IMR-90 (cell line): ENCODE results near the gene GH2.
"Not testable (repeated sequence)": the region's sequence is repeated elsewhere in the genome, so short reads cannot be mapped to it uniquely, and the experiment has no call there.

Experiments
- BHLHE40 ChIP-seq: fragments of 150-350 bp; IDR thresholded peaks from 2 replicates; pipeline ENCODE4 v1.6.1; 2016; ENCODE audit warnings: mild to moderate bottlenecking, low read depth, low read length
- CEBPB ChIP-seq: IDR thresholded peaks from 2 replicates; pipeline ENCODE4 v1.6.1; 2012; ENCODE audit warnings: low read depth, low read length, improper control_type of control experiment
- CHD1 ChIP-seq: IDR thresholded peaks from 2 replicates; pipeline ENCODE4 v1.6.1; 2012; ENCODE audit warnings: low read depth, low read length, improper control_type of control experiment
- MXI1 ChIP-seq: IDR thresholded peaks from 2 replicates; pipeline ENCODE4 v1.6.1; 2012; ENCODE audit warnings: low read depth, mild to moderate bottlenecking, low read length, moderate library complexity, borderline replicate concordance
- NFE2L2 ChIP-seq: fragments of 150-350 bp; IDR thresholded peaks from 2 replicates; pipeline ENCODE4 v1.6.1; 2016; ENCODE audit warnings: low read depth, mild to moderate bottlenecking, low read length
- POLR2A ChIP-seq: IDR thresholded peaks from 2 replicates; pipeline ENCODE4 v1.6.1; 2012; ENCODE audit warnings: mild to moderate bottlenecking, low read depth, low read length
- RAD21 ChIP-seq: IDR thresholded peaks from 2 replicates; pipeline ENCODE4 v1.6.1; 2012; ENCODE audit warnings: low read length, improper control_type of control experiment
- RCOR1 ChIP-seq: IDR thresholded peaks from 2 replicates; pipeline ENCODE4 v1.6.1; 2012; ENCODE audit warnings: mild to moderate bottlenecking, low read length, improper control_type of control experiment; ENCODE audit not compliant: insufficient replicate concordance
- RFX5 ChIP-seq: IDR thresholded peaks from 2 replicates; pipeline ENCODE4 v1.8.0; 2012; ENCODE audit warnings: low read depth, mild to moderate bottlenecking, low read length, moderate library complexity
- SMC3 ChIP-seq: fragments of 150-350 bp; IDR thresholded peaks from 2 replicates; pipeline ENCODE4 v1.6.1; 2016; ENCODE audit warnings: low read depth, mild to moderate bottlenecking, antibody characterized with exemption, low read length, moderate library complexity
- USF2 ChIP-seq: fragments of 150-350 bp; IDR thresholded peaks from 2 replicates; pipeline ENCODE4 v1.6.1; 2017; ENCODE audit warnings: mild to moderate bottlenecking, antibody characterized with exemption, low read length, low read depth
- TF ChIP-seq, protein P1 (sequence below): conservative IDR thresholded peaks from 2 replicates; pipeline ENCODE4 v1.5.1; 2012; ENCODE audit warnings: mild to moderate bottlenecking, low read depth, low read length, improper control_type of control experiment
- TF ChIP-seq, protein P2 (sequence below): fragments of 150-350 bp; IDR thresholded peaks from 2 replicates; pipeline ENCODE4 v1.6.1; 2016; ENCODE audit warnings: low read depth, mild to moderate bottlenecking, low read length, moderate library complexity, borderline replicate concordance

DNA sequence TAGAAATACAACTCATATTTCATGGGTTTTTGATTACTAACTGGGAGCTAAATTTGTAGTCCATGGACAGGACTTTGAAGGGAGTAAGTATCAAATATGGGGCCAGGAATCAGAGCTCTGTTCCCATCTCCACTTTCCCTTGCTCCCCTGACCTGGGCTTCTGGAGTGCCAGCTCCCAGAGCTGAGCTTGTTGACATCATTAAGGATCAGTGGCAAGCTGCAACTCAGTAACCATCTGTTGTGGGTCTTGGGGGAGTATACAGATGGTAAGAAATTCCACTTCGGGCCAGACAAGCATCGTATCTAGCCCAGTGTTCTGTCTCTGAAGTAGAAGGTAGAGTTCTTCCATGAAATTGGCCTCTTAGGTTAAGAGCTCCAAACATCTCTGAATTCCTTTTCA is 20.2 kb upstream of the GH2 start:
- TF ChIP-seq, protein P1, sequence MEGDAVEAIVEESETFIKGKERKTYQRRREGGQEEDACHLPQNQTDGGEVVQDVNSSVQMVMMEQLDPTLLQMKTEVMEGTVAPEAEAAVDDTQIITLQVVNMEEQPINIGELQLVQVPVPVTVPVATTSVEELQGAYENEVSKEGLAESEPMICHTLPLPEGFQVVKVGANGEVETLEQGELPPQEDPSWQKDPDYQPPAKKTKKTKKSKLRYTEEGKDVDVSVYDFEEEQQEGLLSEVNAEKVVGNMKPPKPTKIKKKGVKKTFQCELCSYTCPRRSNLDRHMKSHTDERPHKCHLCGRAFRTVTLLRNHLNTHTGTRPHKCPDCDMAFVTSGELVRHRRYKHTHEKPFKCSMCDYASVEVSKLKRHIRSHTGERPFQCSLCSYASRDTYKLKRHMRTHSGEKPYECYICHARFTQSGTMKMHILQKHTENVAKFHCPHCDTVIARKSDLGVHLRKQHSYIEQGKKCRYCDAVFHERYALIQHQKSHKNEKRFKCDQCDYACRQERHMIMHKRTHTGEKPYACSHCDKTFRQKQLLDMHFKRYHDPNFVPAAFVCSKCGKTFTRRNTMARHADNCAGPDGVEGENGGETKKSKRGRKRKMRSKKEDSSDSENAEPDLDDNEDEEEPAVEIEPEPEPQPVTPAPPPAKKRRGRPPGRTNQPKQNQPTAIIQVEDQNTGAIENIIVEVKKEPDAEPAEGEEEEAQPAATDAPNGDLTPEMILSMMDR, result not testable (repeated sequence)
- not testable (repeated sequence) for TF ChIP-seq POLR2A, USF2, MXI1, RCOR1, RFX5, CHD1, NFE2L2, SMC3, BHLHE40, RAD21, CEBPB
- TF ChIP-seq, protein P2, sequence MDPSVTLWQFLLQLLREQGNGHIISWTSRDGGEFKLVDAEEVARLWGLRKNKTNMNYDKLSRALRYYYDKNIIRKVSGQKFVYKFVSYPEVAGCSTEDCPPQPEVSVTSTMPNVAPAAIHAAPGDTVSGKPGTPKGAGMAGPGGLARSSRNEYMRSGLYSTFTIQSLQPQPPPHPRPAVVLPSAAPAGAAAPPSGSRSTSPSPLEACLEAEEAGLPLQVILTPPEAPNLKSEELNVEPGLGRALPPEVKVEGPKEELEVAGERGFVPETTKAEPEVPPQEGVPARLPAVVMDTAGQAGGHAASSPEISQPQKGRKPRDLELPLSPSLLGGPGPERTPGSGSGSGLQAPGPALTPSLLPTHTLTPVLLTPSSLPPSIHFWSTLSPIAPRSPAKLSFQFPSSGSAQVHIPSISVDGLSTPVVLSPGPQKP, result not testable (repeated sequence)
